GM06990 (cell line): ENCODE results near the gene ITGA2B.

Source experiments
- DNase-seq: peaks from one replicate; pipeline ENCODE4 v3.0.0-alpha.2; 2011; ENCODE audit not compliant: insufficient read length; ENCODE audit errors: extremely low read depth
- H3K27me3 ChIP-seq: replicated peaks from 2 replicates; pipeline ENCODE4 v1.6.0; 2011; ENCODE audit warnings: low read length; ENCODE audit not compliant: control insufficient read depth, insufficient read depth
- H3K36me3 ChIP-seq: 2 replicates; pipeline ENCODE4 v1.5.1; 2011; ENCODE audit warnings: low read length; ENCODE audit not compliant: control insufficient read depth, insufficient read depth
- H3K4me3 ChIP-seq: replicated peaks from 2 replicates; pipeline ENCODE4 v1.5.1; 2011; ENCODE audit warnings: low read depth, mild to moderate bottlenecking, control low read depth, low read length
- TF ChIP-seq, protein P1 (sequence below): IDR thresholded peaks from 2 replicates; pipeline ENCODE4 v1.5.1; 2011; ENCODE audit warnings: low read length, control low read depth, mild to moderate bottlenecking, inconsistent platforms; ENCODE audit not compliant: insufficient read depth, poor library complexity, severe bottlenecking

The ITGA2B gene

GRCh38 chr17:44327715-44328449, 61.6 kb downstream of the ITGA2B start:
- TF ChIP-seq, protein P1, sequence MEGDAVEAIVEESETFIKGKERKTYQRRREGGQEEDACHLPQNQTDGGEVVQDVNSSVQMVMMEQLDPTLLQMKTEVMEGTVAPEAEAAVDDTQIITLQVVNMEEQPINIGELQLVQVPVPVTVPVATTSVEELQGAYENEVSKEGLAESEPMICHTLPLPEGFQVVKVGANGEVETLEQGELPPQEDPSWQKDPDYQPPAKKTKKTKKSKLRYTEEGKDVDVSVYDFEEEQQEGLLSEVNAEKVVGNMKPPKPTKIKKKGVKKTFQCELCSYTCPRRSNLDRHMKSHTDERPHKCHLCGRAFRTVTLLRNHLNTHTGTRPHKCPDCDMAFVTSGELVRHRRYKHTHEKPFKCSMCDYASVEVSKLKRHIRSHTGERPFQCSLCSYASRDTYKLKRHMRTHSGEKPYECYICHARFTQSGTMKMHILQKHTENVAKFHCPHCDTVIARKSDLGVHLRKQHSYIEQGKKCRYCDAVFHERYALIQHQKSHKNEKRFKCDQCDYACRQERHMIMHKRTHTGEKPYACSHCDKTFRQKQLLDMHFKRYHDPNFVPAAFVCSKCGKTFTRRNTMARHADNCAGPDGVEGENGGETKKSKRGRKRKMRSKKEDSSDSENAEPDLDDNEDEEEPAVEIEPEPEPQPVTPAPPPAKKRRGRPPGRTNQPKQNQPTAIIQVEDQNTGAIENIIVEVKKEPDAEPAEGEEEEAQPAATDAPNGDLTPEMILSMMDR: no peak
- H3K4me3 ChIP-seq: no peak overlapping the region
- no peak for DNase-seq
- H3K27me3 ChIP-seq: no peaks in the 10 kb centered on the region
- H3K36me3 ChIP-seq: no peaks in the 10 kb centered on the region

- peak; percentile 95 for DNase-seq
- TF ChIP-seq, protein P1: no peak
- no peaks in the 10 kb centered on the region for H3K27me3 ChIP-seq
- peak overlapping the region; percentile 47 for H3K4me3 ChIP-seq
- H3K36me3 ChIP-seq: peaks cover 6% of the 10 kb centered on the region
Observed at GRCh38 chr17:44326861-44327444, 62.5 kb downstream of the ITGA2B start.

- no peaks in the 10 kb centered on the region for H3K27me3 ChIP-seq
- peak; percentile 98 for DNase-seq
- peak within 1 kb of the TSS; percentile 90 for H3K4me3 ChIP-seq
- peaks cover 25% of the 10 kb centered on the region for H3K36me3 ChIP-seq
- TF ChIP-seq, protein P1: no peak
Observed at GRCh38 chr17:44324571-44325275, 64.7 kb downstream of the ITGA2B start, which contains the start of gene SLC25A39. TSS of gene SLC25A39 (minus strand) at chr17:44324823. CDS start at chr17:44323562, 1,261 bp downstream.

DNA sequence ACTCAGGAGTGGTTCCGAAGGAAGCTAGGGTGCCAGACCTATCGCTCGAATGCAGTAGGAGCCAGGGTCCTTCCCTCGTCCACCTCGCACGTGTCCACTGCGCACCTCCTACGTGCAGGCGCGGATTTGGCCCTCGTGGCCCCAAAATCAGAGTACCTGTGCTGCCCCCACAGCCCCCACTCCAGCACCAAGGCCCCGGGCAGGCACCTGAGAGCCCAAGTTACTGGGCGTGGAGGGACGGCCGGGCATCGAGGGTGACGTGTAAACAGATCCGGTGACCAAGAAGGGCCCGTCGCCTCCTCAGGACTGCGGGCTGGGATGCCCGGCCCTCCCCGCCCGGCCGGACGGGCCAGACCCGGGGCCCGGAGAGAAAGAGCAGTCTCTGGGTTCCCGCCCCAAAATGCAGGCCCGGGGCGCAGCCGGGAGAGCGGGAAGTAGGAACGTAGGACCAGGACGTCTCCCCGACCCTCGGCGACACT, 65.3 kb downstream of the ITGA2B start:
- no peak for DNase-seq
- Histone ChIP-seq H3K27me3 (no peaks in the 10 kb centered on the region), H3K4me3 (peak overlapping the region; percentile 90), H3K36me3 (peaks cover 28% of the 10 kb centered on the region)
- TF ChIP-seq, protein P1: no peak

GRCh38 chr17:44323359-44324091, 65.9 kb downstream of the ITGA2B start:
- Histone ChIP-seq H3K27me3 (no peaks in the 10 kb centered on the region), H3K36me3 (peaks cover 28% of the 10 kb centered on the region), H3K4me3 (peak overlapping the region; percentile 90)
- DNase-seq: no peak
- TF ChIP-seq, protein P1: no peak
